ENCODE measurements around the gene BPIFB3.

DNA sequence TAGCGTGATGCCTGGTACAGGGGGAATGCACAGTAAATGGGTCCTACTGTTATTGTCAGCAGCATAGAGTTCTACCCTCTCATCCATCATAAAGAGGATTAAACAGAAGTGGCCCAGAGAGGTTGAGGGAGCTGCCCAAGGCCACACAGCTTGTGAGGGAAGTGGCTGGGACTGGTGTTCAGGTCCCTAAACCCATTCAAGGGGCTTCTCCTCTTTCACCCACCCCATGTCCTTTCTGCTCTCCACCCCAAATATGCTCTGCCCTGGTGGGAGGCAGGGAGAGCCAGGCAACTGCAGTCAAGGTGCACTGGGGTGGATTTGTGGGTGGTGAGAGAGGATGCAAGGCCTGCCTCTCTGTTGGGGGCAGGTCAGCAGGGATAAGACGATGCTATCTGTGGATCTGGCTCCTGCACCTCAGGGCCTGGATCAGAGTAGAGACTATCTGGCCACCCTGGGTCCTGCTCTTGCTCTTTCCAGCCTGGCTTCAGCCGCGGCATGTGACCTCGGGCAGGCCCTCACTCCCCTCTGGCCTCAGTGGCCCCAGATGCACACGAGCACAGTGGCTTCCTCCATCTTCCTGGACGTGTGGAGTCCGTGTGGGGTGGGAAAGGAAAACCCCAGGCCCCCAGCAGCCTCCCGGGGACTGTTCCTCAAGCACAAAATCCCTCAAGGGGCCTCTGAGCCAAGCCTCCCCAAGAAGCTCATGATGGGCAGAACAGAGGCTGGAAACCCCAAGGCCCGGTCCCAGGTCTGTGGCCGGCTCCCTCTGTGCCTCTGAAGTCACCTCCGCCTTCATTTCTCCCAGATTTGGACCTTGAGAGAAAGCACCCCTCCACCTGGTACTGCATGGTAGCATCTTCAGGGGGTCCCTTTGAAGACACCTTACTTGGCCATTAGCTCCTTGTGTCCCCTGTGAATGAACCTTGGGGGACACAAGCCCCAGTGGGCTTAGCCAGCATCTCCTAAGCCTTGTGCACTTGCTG lies 25.6 kb upstream of the BPIFB3 start:
- TF ChIP-seq POLR2AphosphoS5 (IDR thresholded peaks at IDR 0.05; ENCODE audit: borderline replicate concordance, low read depth, low read length), result no peak
- no peak for TF ChIP-seq EZH2 (IDR thresholded peaks at IDR 0.05)
- TF ChIP-seq FOXP2 (optimal IDR thresholded peaks at IDR 0.05; ENCODE audit: control extremely low read depth, extremely low read length, insufficient read depth), result no peak

Data from SK-N-MC (cell line).